GM12873 (cell line): ENCODE data around the gene FNDC10.

Experiments
- TF ChIP-seq, protein P1 (sequence below): IDR thresholded peaks from 2 replicates; pipeline ENCODE4 v1.5.1; 2012; ENCODE audit warnings: low read depth, mild to moderate bottlenecking, moderate library complexity, low read length, control low read depth; ENCODE audit not compliant: insufficient read depth; ENCODE audit errors: missing control alignments

Gene FNDC10

DNA sequence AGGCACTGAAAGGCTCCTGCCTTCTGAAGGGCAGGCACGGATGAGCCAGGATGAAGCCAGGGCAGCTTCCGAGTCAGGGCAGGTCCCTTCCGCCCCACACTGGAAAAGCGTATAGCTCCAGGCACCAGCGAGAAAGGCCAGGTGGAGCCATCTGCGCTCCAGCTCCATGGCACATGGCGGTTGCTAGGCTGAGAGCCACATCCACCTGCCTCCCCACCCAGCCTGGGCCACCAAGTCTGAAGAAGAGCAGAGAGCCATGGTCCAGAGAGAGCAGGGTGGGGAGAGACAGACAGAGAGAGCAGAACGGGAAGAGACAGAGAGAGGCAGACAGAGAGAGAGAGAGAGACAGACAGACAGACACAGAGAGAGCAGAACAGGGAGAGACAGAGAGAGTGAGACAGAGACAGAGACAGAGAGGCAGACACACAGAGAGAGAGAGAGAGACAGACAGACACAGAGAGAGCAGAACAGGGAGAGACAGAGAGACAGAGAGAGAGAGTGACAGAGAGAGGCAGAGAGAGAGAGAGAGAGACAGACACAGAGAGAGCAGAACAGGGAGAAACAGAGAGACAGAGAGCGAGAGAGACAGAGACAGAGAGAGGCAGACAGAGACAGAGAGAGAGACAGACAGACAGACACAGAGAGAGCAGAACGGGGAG lies 5.2 kb downstream of the FNDC10 start:
- TF ChIP-seq, protein P1, sequence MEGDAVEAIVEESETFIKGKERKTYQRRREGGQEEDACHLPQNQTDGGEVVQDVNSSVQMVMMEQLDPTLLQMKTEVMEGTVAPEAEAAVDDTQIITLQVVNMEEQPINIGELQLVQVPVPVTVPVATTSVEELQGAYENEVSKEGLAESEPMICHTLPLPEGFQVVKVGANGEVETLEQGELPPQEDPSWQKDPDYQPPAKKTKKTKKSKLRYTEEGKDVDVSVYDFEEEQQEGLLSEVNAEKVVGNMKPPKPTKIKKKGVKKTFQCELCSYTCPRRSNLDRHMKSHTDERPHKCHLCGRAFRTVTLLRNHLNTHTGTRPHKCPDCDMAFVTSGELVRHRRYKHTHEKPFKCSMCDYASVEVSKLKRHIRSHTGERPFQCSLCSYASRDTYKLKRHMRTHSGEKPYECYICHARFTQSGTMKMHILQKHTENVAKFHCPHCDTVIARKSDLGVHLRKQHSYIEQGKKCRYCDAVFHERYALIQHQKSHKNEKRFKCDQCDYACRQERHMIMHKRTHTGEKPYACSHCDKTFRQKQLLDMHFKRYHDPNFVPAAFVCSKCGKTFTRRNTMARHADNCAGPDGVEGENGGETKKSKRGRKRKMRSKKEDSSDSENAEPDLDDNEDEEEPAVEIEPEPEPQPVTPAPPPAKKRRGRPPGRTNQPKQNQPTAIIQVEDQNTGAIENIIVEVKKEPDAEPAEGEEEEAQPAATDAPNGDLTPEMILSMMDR: no peak

DNA sequence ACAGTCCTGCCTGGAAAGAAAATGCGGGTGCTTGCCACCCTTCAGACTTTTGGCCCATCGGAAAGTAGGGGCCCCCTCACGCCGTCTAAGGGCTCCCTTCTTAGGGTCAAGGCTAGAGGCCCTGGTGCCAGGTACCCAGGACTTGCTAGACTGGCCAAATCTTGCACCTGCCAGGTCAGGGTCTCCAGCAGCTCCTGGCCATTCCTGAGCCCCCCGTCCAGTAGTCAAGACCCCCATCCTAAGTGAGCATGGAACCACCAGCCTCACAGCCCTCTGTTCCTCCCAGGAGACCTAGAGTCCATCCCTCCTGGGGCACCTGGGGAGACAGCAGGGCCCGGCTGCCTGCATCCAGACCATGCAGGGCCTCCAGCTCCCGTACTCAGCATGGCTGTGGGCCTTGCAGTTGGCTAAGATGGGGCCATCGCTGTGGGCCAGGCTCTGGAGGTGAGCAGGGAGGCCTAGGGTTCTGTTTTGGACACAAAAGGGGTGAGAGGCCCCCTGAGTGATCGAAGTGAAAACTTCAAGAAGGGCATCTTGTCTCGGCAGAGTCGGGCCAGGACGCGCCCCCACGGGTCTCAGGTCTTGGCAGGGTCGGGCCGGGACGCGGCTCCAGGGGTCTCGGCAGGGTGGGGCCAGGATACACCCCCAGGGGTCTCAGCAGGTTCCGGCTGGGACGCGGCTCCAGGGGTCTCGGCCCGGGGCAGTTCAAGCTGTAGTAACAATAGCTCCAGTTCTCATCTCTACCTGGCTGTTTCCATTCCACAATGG lies 5.9 kb downstream of the FNDC10 start:
- TF ChIP-seq, protein P1: no peak

DNA sequence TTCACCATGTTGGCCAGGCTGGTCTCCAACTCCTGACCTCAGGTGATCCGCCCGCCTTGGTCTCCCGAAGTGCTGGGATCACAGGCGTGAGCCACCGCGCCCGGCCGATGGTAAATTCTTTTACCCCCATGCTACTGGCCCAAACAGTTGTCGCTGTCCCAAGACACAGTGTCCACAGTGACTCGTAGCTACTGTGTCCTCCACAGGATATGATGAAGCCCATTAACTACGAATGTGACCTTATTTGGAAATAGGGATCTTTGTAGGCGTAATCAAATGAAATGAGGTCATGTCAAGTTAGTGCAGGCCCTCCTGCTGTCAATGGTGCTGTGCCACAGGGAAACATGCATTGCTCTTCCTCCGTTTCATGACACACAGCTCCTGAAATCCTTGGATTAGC lies 8.5 kb downstream of the FNDC10 start:
- TF ChIP-seq, protein P1: no peak

DNA sequence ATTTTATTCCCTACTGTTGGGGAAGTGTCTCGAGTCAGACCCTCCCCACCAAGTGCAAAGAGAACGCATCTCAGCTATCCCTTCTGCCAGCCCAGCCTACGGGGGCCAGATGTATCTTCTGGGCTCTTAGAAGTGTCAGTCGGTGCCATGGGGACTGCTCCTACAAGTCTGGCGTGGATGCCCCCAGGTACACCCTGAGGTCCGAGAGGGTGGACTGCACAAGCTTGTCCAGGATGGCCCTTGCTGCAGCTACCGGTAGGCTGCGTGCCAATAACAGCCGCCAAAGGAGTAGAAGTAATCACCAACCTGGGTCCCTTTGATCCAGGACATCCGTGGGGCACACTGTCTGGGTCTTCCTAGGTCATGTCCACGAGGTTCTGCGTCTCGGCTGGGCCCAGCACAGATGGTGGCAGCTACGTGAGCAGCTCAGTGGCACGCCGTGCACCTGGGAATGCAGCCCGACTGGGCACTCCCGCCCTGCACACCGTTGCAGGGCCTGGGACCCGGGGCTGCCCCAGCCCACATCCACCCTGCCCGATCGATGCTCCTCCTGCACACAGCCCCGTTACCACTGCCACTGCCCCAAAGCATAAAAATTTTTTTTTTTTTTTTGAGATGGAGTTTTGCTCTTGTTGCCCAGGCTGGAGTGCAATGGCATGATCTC lies 16.5 kb downstream of the FNDC10 start:
- TF ChIP-seq, protein P1: no peak

DNA sequence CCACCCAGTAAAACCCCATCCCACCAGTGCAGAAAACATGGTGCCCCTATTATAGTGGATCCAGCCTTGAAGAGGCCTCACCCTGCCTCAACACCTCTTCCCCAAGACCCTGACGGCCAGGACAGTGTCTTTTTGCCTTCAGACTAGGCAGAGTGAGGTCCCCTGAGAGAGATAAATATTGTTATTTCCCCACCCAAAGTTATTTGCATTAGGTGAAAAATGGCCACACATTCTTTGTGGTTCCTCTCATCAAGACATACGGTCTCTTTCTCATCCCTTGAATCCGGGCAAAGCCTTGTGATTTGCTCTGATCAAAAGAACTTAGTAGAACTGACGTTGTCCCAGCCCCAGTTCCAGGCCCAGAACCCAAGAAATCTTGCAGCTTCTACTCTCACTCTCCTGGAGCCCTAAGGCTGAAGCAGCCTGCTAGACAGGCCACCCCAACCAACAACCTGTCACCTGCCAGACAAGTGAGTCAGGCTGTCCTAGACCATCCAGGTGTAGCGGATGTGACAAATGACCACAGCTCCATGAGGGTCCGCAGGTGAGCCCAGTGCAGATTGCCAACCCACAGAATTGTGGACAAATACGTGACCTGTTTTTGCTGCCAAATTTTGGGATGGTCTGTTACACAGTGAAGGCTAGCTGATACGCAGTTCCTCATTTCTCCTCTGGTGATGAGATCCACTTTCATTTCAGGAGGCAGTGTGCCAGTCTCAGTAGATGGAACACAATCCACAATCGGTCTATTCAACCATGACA lies 17.2 kb downstream of the FNDC10 start:
- TF ChIP-seq, protein P1: no peak

DNA sequence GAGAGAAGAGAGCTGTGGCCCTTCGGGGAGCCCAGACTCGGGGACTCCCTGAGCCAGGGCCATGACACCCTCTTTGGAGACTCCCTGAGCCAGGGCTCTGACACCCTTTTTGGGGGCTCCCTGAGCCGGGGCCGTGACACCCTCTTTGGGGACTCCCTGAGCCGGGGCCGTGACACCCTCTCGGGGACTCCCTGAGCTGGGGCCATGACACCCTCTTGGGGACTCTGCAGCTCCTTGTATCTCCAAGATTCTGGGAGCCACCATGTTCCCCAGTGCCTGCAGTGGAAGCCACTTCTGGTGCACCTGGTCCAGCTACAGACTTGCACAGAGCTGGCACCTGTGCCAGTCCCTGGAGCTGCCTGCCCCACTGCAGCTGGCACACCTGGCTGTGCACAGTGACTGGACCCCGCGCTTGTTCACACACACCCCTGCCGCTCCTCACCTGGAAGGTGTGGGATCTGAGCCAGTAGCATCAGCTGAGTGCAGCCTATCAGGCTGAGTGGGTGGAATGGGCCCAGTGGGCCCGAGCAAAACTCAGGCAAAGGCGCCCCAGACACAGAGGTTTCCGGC lies 21.5 kb downstream of the FNDC10 start:
- TF ChIP-seq, protein P1: no peak
